ENCODE measurements around the gene ATE1.
"Not testable (repeated sequence)": the region's sequence is repeated elsewhere in the genome, so short reads cannot be mapped to it uniquely, and the experiment has no call there.

Gene ATE1

DNA sequence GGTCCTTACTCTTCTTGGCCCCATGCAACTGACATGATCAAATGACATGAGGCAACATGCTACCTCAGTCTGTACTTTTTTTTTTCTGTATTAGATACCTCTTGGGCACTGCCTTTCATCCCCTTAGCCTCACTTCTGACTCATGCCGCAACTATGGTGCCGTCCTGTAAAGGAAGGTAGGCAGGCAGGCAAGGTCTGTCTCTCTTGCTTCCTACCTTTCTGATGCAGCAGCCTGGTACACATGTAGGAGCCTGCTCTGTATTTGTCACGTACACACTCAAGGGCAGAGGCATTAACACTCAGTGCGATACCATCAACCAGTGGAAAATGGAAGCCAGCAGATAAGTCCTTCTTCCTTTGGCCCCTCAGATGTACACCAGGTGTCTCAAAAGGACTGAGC, 146.7 kb downstream of the ATE1 start:
- no peak for DNase-seq

DNA sequence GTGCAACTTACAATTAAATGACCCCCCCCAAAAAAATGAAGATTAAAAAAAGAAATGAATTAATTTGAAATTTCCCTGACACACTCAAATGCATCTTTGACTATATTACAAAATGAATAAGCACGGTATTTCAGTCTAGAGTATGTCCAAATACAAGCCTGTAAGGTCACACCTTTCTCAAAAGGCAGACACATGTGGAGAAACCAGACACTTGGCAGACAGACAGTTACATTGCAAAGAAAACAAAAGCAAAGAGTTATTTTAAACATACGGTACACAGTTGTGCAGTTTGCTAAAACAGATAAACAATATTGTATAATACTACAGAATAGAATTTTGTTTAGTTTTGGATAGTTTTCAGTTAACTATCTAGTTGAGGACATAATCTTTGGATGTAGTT, 153.0 kb downstream of the ATE1 start:
- no peak for DNase-seq

DNA sequence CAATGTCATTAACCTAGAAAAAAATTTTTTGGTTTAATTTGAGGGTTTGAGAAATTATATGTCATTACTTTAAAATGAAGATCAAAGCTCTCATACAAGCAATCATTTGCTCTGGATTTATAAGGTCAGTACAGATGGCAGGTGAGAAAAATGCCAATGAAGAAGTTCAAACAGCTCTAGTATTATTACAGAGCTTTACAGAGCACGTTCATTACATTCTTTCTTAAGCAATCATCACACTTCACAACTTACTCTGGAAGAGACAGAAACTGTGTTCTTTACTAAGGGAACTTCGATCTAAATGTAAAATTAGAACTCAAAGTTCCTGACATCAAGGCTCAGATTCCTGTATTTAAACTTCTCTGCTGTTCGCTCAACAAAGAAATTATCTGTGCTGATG, 153.4 kb downstream of the ATE1 start:
- DNase-seq, result no peak

DNA sequence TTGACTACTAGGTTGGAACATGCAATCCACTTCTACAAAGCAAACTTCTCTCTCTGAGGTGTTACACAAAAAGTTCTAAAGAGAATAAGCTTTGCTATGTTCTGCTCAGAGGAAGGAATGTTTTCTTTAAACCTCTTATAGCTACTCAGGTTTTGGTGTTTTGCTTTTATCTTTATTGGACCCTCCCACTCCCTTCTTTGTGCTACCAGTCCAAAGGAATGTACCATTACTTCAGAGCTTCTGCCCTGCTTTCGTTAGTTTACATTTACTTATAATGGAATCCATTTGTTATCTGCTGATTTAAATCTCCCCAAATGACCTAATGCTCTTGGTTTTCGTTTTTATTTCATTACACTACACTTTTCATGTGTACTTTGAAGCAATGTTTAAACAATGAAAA, 154.9 kb downstream of the ATE1 start:
- no peak for DNase-seq

DNA sequence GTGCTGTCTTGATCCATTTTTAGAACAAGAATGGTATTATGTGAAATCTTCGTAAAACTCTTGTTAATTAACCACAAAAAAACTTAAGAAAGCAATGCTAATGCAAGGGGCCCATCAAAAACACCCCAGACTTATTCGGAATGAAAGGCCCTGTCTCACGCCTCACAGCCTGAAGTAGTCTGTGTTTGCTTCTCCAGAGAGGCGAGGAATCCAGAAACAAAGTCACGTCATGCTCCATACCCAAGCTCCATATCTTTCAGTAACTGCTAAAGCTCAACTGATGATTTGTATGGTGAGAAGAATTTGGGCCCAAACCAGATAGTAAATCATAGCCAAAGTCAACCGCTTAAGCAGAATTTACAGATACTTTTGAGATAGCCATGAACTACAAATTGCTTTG, 155.4 kb downstream of the ATE1 start:
- DNase-seq, result no peak

DNA sequence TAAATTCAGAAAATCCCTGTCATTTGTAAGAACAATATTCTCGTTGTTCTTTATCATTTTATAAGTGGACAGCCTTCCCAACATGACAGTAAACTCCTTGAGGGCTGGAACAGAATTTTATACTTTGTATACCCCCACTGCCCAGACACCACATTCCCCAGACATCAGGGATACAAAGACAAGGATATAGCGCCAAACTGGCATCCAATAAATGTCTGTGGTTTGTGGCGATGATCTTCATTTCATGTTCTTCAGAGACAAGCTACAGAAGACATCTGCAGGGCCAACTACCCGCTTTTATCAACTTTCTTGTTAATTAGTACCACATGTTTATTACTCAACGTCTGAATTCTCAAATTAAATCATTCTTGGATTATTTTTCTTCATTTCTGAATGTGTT, 155.9 kb downstream of the ATE1 start:
- no peak for DNase-seq

DNA sequence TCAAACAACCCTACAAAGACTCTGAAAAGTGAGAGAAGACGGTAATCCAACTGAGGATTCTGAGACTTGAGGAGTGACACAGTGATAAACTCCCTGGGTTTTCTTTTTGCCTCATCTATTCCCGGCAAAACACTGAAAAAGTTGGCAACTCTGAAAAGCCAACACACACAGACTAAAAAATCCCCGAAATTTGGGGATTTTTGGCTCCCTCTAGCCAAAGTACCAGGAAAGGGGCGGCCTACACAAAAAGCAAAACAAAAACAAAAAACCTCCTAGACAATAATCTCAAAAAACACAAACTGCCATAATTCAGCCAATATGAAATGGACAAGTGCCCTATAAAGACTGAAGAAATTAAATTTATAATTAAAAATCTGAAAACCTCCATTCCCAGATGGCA, 161.4 kb downstream of the ATE1 start:
- DNase-seq, result no peak

DNA sequence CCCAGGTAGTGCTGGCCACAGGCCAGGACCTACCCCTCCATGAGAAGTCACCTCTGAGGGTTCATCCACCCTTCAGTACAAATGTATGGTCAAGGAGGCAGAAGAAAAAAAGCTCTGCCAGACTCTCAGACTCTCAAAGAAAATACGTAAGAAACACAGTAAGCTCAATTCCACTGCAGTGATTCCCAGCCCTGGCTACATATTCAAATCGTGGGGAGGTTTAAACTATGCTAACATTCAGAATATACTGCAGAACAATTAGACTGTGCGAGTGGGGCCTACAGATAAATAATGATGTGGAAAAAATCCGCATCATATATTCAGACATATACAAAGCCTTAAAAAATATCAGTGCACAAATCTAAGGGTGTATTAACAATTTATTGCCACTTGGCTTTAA, 162.6 kb downstream of the ATE1 start:
- no peak for DNase-seq

DNA sequence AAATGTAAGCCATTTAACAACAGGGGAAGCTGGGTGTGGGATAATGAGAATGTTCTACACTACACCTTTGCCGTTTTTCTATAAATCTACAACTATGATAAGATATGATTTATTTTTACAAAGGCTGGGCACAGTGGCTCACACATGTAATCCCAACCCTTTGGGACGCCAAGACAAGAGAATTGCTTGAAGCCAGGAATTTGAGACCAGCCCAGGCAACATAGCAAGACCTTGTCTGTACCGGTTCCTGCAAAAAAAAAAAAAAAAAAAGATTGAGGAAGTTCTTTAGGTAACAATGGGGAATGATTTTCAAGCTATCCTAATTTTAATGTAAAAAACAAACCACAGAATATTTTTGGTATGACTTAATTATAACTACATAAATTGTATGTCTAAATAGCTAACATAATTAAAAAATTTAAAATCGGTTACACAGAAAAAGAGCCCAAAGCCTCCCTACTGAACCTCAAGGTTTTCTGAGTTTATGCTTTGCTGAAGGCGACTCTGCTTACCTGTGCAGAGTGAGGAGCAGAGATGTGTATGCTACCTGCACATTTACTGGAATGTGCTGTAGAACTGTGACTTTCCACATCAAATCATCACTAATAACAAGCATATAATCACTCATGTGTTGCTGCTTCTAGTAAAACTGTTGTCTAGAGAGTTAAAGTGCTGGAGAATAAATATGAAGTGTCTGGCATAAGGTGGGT, 163.4 kb downstream of the ATE1 start:
- DNase-seq, result no peak

DNA sequence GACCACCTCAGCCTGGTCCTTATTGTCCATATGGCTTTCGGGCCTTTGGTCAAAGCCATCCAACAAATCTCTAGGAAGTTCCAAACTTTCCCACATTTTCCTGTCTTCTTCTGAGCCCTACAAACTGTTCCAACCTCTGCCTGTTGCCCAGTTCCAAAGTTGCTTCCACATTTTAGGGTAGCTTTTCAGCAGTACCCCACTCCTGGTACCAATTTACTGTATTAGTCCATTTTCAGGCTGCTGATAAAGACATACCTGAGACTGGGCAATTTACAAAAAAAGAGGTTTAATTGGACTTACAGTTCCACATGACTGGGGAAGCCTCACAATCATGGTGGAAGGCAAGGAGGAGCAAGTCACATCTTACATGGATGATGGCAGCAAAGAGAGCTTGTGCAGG, 170.6 kb downstream of the ATE1 start:
- DNase-seq, result not testable (repeated sequence)

DNA sequence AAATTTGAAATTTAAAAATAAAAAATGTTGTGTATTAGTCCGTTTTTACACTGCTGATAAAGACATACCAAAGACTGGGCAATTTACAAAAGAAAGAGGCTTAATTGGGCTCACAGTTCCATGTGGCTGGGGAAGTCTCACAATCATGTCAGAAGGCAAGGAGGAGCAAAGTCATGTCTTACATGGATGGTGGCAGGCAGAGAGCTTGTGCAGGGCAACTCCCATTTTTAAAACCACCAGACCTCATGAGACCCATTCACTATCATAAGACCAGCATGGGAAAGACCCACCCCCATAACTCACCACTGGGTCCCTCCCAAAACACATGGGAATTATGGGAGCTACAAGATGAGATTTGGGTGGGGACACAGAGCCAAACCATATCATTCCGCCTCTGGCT, 172.3 kb downstream of the ATE1 start:
- DNase-seq, result not testable (repeated sequence)

DNA sequence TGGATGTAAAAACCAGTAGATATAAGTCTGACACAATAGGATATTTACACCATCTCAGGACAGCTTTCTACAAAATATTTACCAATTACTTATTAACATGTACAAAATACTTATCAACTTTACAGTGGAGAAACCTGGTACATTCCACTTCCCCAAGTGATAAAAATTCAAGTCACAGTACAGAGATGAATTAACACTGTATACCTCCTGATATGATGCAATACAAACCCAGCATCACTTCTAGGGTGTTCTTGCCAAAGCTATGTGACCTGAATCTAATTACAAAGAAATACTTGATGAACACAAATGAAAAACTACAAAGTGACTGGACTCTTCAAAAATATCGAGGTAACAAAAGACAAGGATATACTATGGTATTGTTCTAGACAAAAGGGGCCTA, 173.2 kb downstream of the ATE1 start:
- DNase-seq, result peak in 1 of 5 donors; percentile 18

DNA sequence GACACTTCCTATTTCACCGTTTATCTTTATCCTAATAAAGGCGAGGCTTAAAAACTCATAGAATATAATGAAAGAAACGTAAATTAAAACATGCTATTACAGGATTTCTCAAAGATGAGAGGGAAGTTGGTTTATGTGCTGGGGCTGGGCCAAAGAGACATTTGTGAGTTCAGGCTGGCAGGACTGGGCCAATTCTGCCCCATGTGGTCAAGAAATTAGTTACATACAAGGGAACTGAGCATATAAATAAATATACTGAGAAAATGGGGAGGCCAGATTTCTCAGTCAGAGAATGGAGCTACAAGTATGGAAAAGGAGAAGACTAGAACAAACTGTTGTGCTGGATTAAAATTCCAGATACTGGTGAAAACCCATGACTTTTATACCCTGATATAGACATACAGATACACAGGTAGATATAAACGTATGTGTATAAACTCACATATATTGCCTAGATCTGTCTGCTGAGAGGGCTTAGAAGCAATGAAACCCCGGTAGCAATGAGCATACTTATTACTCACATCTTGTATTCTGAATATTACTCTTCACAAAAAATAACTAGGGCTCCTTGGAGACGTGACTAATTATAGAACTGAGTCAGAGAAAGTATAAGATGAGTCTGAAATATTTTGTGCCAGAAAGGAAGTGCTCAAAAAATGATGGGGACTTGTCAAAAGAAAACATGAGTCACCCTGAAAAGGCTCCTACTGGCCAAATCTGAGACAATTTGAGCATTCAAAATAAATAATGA, 173.9 kb downstream of the ATE1 start:
- peak in 1 of 5 donors; percentile 75 for DNase-seq

DNA sequence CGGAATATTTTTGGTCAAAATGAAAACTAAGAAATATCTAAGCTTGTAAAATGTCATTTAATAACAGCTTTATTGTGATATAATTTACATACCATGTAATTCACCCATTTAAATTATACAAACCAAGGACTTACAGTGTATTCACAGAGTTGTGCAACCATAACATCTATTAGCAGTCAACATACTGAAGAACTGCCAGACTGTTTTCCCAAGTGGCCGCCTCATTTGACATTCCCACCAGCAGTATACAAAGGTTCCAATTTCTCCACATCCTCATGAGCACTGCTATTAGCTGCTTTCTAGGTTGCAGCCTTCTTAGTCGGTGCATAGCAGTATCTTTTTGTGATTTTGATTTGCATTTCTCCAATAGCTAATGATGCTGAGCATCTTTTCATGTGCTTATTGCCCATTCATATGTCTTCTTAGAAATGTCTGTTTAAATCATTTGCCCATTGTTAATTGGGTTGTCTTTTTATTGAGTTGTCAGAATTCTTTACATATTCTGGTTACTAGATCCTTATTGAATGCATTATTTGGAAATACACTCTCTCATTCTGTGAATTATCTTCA, 176.6 kb downstream of the ATE1 start:
- DNase-seq, result no peak

DNA sequence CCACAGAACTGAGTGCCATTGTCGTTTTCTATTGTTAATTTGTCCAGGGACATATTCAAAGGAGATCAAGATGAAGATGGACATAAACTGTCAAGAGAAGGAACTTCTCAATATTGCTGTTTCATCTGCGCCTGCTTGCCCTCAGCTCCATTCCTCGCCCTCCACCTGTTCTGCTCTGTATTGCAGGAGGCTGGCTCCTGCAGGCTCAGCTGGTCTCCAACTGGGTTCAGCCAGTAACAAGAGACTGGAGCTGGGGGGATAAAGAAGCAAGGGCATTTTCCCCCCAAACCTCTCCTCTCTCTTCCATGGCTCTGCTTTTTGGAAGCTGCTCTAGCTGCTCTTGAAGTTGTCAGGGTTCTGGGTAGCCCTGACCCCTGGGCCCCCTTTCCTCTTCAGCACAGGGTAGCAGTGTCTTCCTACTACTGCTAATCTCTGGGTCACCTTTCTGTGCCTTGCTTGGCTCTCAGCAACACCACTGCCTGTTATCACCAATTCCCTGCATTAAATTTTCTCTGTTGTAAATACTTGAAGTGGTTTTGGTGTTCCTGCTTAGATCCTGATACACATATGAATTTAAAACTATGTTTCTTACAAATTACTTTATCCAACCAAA, 180.6 kb downstream of the ATE1 start:
- no peak for DNase-seq

DNA sequence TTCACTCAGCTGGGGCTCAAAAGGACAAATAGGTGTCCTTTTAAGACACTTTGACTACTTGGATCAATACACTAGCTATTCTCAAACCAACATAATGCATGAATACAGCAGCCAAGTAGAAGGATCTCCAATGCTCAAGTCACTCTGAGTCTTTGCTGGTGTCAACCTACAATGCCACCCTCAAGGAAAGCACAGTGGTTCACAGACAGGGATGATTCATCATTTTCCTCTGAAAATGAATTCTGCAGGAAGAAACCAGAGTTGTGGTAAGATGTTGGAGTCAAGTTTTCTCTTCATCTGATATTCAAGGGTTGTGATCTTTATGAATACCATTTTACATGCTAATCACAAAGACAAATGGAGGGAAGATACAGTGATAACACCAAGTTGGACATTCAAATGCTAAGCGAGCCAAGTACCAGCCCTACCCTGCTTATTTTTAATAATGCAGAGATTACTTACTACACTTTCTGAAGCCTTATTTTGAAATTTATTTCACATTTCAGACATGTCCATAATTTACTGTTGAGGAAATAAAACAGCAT, 186.5 kb downstream of the ATE1 start:
- DNase-seq, result no peak

DNA sequence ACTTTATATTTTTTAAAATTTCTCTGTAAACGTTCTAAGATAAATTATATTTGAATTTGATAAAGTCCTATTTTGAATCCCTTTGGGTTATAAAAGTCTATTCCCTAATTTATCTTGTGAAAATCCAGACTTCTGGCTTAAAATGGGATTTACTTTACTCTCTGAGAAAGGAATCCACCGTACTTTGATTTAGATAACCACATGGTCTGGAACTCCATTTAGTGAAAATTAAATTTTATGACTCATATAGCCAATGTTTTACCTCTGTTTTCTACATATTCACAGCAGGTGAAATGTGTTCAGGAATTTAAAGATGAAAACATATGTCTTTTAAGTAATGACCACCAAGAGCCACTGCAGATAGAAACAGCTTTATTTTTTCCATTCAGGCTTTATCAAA, 187.8 kb downstream of the ATE1 start:
- no peak for DNase-seq

DNA sequence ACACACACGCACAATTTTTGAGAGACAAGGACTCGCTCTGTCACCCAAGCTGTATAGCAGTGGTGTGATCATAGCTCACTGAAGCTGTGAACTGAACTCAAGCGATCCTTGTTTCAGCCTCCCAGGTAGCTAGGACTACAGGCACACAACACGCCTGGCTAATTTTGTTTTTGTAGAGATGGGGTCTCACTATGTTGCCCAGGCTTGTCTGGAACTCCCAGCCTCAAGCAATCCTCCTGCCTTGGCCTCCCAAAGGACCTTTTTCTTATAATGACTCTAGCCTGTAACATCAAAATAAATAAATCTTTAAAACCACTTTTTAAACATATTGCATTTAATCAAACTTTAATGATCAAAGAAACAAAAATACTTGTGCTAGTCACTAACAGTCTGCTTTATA, 188.7 kb downstream of the ATE1 start:
- DNase-seq, result no peak

DNA sequence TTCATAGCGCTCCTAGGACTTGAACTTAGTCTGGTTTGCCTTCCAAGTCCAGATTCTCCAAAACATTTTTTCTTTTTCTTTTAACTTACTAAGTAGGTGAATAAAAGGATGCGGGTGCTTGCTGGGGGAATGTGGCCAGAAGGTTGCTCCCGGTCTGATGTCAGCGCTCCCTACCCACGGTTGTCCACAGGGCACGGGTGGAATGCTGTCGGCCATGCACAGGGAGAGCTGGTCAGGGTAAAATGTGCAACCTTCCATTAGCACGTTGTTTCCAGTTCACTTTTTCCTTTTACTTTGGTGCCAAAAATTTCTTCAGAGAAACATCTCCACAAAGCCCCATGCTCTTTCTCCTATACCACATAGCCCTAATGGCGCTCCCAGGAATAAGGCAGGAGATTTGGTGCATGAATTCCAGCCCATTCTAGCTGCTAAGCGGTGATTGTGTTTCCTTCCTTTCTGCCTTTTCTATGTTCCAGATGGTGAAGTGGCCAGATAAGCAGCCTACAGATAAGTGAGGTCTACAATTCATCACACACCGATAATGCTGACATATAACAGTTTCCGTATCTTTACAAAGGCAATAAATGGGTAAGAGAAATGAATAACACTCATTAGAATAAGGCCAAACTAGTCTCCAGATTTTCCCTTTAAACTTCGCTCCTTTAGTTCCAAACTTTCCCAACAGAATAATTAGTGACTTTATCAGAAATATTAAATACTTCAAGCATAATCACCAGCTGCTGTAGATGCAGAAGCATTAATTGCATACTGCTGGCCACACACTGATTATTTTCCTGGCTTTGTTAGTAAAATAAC, 191.3 kb downstream of the ATE1 start:
- DNase-seq, result no peak

DNA sequence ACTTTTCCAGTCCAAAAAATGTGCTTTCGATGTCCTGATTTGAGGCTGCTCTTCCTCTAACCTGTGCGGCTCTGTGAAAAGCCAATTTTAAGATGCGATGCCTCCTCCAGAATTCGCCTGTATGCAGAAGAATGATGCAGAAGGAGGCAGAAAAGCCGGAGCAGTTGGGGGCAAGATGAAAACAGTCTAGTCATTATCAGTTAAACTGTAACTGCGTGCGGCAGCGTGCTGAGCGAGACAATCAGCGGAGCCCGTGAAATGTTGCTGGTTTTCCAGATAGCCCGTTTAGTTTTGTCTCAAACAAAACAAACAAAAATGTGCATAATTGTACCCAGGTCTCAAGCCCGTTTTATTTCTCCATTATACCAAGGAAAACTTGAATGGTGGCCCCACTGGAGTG, 192.6 kb downstream of the ATE1 start:
- no peak for DNase-seq

DNA sequence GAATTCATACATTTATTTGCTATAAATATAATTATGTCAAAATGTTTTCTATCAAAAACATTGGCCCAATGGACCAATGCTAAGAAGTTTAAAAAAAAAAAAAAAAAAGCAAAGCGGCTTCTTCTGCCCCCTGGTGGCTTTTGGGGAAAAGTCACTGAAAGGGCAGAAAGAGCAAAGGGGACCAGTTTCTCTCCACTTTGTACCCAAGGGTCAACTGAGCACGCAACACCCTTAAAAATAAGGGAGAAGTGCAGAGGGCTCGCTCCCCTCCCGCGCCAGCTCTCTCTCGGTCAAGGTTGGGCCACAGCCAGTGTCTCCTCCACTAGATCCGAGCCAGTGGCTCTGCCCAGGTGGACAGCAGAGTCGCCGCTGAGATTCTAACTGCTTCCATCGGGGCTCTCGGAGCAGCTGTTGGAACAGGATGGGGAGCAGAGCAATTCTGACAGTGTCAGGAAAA, 193.2 kb downstream of the ATE1 start:
- no peak for DNase-seq

DNA sequence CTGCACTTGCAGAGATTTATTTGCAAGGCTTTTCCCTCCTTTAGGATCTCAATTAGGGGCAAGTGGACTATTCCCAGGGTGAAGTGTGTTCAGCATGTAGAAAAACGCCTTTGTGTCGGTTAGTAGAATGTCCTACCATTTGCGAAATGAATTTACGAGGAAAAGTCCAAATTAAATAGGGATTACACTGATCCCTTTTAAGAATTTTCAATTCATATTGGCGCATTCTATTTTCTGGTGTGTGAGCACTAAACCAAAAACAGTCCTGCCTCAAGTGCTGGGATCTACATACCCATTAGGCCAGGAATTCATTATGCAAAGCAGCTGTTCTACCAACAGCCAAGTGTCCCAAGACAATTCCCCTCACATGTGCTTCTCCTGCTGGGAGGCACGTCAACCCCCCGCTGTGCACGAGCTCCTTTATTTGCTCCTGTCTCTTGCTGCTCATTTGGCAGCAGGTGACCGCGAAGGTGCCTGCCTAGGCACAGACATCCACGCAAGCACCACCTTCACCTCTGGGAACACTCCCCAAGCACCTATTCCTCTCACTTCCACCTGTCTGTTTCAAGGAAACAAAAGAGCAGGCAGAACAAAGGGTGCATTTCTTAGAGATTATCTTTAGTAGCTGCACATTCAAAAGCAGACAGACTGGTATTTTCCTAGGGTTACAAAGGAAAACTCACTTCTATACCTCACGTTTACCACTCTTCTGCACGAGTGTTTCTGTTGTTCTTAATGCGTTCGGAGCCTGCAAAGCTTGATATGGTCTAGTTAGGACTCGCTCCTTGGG, 195.0 kb downstream of the ATE1 start:
- DNase-seq, result no peak
